Spleen (tissue), 11 donors: ENCODE results near the gene TMEM135. TPM values are rescaled to one million over a fixed set of nuclear protein-coding genes. Genes with fewer than 3 reads are reported as not detected.

ENCODE experiments used
- DNase-seq: peaks from one replicate; pipeline ENCODE4 v3.0.0-alpha.2; 2020
- H3K27ac ChIP-seq, 8 donors: fragments of 200-600 bp; sonication (generic) in 7 of 8; 1 replicate in 4 of 8; 2 replicates in 4 of 8; pipeline versions ENCODE4 v1.5.0 to v1.8.0; 2016 to 2021; ENCODE audit warnings: inconsistent platforms in 4 of 8, mild to moderate bottlenecking in 4 of 8, moderate library complexity in 1 of 8
- H3K27me3 ChIP-seq, 7 donors: fragments of 200-600 bp; sonication (generic) in 6 of 7; replicated peaks in 1 of 7; 1 replicate in 4 of 7; 2 replicates in 3 of 7; pipeline versions ENCODE4 v1.5.0 to v1.8.0; 2016 to 2021; ENCODE audit warnings: inconsistent platforms in 3 of 7, mild to moderate bottlenecking in 1 of 7
- H3K36me3 ChIP-seq, 6 donors: fragments of 200-600 bp; sonication (generic) in 5 of 6; 1 replicate in 4 of 6; 2 replicates in 2 of 6; pipeline versions ENCODE4 v1.5.0 to v1.8.0; 2016 to 2021; ENCODE audit warnings: inconsistent platforms in 2 of 6
- H3K4me1 ChIP-seq, 6 donors: fragments of 200-600 bp; sonication (generic) in 5 of 6; 1 replicate in 3 of 6; 2 replicates in 3 of 6; pipeline versions ENCODE4 v1.5.0 to v1.8.0; 2016 to 2021; ENCODE audit warnings: inconsistent platforms in 3 of 6
- H3K4me3 ChIP-seq, 8 donors: fragments of 200-600 bp; sonication (generic) in 7 of 8; 1 replicate in 4 of 8; 2 replicates in 4 of 8; pipeline versions ENCODE4 v1.5.0 to v1.8.0; 2016 to 2021; ENCODE audit warnings: inconsistent platforms in 4 of 8, mild to moderate bottlenecking in 4 of 8, moderate library complexity in 2 of 8
- H3K9me3 ChIP-seq, 8 donors: fragments of 200-600 bp; sonication (generic) in 7 of 8; 1 replicate in 4 of 8; 2 replicates in 4 of 8; pipeline versions ENCODE4 v1.5.0 to v1.8.0; 2016 to 2021; ENCODE audit warnings: inconsistent platforms in 4 of 8
- CTCF ChIP-seq, 11 experiments: fragments of 200-600 bp in 7 of 11; fragments of 450-650 bp in 4 of 11; sonication (generic) in 4 of 11; IDR thresholded peaks in 8 of 11; conservative IDR thresholded peaks in 3 of 11; 1 replicate in 7 of 11; 2 replicates in 4 of 11; pipeline versions ENCODE4 v1.4.0 to v1.8.0; 2016 to 2021; ENCODE audit warnings: antibody characterized with exemption in 11 of 11, inconsistent platforms in 4 of 11, mild to moderate bottlenecking in 1 of 11
- POLR2A ChIP-seq, 3 donors: fragments of 450-650 bp; IDR thresholded peaks; one replicate each; pipeline ENCODE4 v1.5.1; 2017; ENCODE audit warnings: antibody characterized with exemption in 3 of 3, mild to moderate bottlenecking in 1 of 3
- POLR2AphosphoS5 ChIP-seq, 3 donors: sonication (generic); formaldehyde crosslinking; IDR thresholded peaks; one replicate each; pipeline ENCODE4 v1.5.1; 2017; ENCODE audit warnings: antibody characterized with exemption in 3 of 3
- WGBS, 5 donors: extraction: QIAGEN DNeasy Blood & Tissue Kit in 3 of 5; methylation state at CpG; one replicate each; pipeline versions ENCODE4 v1.1.5 to v1.1.7; 2013 to 2018; 5-methylcytosine and 5-hydroxymethylcytosine counted together
- intact Hi-C: fragments of 100-400 bp; cut with DNase I; formaldehyde crosslinking; loops from one replicate; pipeline ENCODE4 v1.15.0; 2023; ENCODE audit warnings: low total_unique reads
- polyA plus RNA-seq, 3 donors: library from polyadenylated mRNA; stranded (reverse); fragments of 200-250 nt; gene quantifications; one replicate each; pipeline ENCODE4 v1.2.1, GENCODE V29; 2013
- total RNA-seq, 7 donors: library from RNA; depleted of rRNA in 3 of 7; stranded (reverse); fragments of >200 nt in 3 of 7; fragmentation: NEBNext Ultra II Directional in 4 of 7; extraction: Animal tissue kit (Norgen Biotek cat#: 25700) in 4 of 7; gene quantifications; one replicate each; pipeline versions ENCODE4 v1.1.0 to v1.2.1, GENCODE V29; 2016 to 2021
- donor health status: healthy with polysubstance abuse.
- donor health status: DM: no; HTN: no; CAD: no; lungs with moderate emphysema.
- donor health status: DM: no; HTN: no; CAD: no.
- donor health status: Bipolar disorder and iron deficiency.
- donor health status: healthy.
- donor health status: DM: no; HTN: no; CAD: no.
- donor health status: DM: yes; HTN: yes; CAD: no.

TMEM135 gene
- total and polyA plus RNA-seq, 10 donors, result 3.5 to 31.7 (median 20.7) TPM

- Histone ChIP-seq H3K27me3 (no peaks in the 10 kb centered on the region), H3K4me3 (no peak overlapping the region), H3K27ac (no peak overlapping the region), H3K9me3 (peaks cover 0 to 5% (median under 1%) of the 10 kb centered on the region in 8 donors), H3K36me3 (peaks cover 0 to 17% (median 0%) of the 10 kb centered on the region in 6 donors), H3K4me1 (no peaks in the 10 kb centered on the region)
- TF ChIP-seq POLR2AphosphoS5 (IDR thresholded peaks at IDR 0.05) (no peak), CTCF (IDR thresholded peaks at IDR 0.05 in 8 of 11, conservative IDR thresholded peaks at IDR 0.05 in 3 of 11) (no peak), POLR2A (IDR thresholded peaks at IDR 0.05) (no peak)
- WGBS, 5 donors, result 85 to 93% (median 88%) methylated on average over 1 of the region's 1 CpG
- no peak for DNase-seq
- intact Hi-C loops, result no loop called here
Measured at GRCh38 chr11:87330187-87330601, 292.5 kb downstream of the TMEM135 start.

GRCh38 chr11:87331273-87331672, 293.5 kb downstream of the TMEM135 start:
- H3K4me3 ChIP-seq, result no peak overlapping the region
- DNase-seq, result no peak
- H3K36me3 ChIP-seq, result peaks cover 0 to 12% (median 0%) of the 10 kb centered on the region in 6 donors
- no peaks in the 10 kb centered on the region for H3K4me1 ChIP-seq
- H3K27ac ChIP-seq, result no peak overlapping the region
- peaks cover 0 to 15% (median 6%) of the 10 kb centered on the region in 8 donors for H3K9me3 ChIP-seq
- TF ChIP-seq CTCF (IDR thresholded peaks at IDR 0.05 in 8 of 11, conservative IDR thresholded peaks at IDR 0.05 in 3 of 11), result no peak
- no peak for TF ChIP-seq POLR2AphosphoS5 (IDR thresholded peaks at IDR 0.05)
- TF ChIP-seq POLR2A (IDR thresholded peaks at IDR 0.05), result no peak
- no peaks in the 10 kb centered on the region for H3K27me3 ChIP-seq
- WGBS, 5 donors, result 90 to 96% (median 94%) methylated on average over 6 of the region's 6 CpGs
- intact Hi-C loops, result no loop called here

GRCh38 chr11:87338046-87338639, 300.4 kb downstream of the TMEM135 start:
- TF ChIP-seq CTCF (IDR thresholded peaks at IDR 0.05 in 8 of 11, conservative IDR thresholded peaks at IDR 0.05 in 3 of 11), result no peak
- intact Hi-C loops, result no loop called here
- DNase-seq, result no peak
- no peaks in the 10 kb centered on the region for H3K4me1 ChIP-seq
- H3K27me3 ChIP-seq, result no peaks in the 10 kb centered on the region
- no peak overlapping the region for H3K4me3 ChIP-seq
- H3K27ac ChIP-seq, result no peak overlapping the region
- peaks cover 3 to 51% (median 41%) of the 10 kb centered on the region in 8 donors for H3K9me3 ChIP-seq
- WGBS, 5 donors, result 81 to 93% (median 84%) methylated on average over 3 of the region's 3 CpGs
- no peaks in the 10 kb centered on the region for H3K36me3 ChIP-seq

DNA sequence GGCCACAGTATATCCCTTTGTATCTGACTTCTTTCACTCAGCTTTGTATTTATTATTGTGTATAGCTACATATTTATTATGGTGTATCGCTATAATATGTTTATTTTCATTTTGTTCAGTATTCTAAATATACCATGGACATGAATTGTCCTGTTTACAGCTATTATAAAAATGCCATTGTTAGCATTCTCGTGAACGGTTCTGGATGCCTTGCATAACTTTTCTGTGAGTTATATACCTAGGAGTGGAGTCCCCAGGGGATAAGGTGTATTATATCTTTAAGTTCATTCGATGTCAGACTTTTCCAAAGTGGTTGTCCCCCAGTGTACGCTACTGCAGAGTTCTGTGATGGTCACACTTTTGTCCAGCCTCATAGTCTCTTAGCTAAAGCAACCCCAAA, 301.7 kb downstream of the TMEM135 start:
- Histone ChIP-seq H3K27me3 (no peaks in the 10 kb centered on the region), H3K9me3 (peaks cover 3 to 51% (median 44%) of the 10 kb centered on the region in 8 donors), H3K36me3 (no peaks in the 10 kb centered on the region), H3K4me3 (no peak overlapping the region), H3K27ac (no peak overlapping the region), H3K4me1 (no peaks in the 10 kb centered on the region)
- TF ChIP-seq POLR2AphosphoS5 (IDR thresholded peaks at IDR 0.05), result no peak
- no peak for TF ChIP-seq CTCF (IDR thresholded peaks at IDR 0.05 in 8 of 11, conservative IDR thresholded peaks at IDR 0.05 in 3 of 11)
- TF ChIP-seq POLR2A (IDR thresholded peaks at IDR 0.05), result no peak
- 87 to 95% (median 93%) methylated on average over 5 of the region's 5 CpGs for WGBS, 5 donors
- DNase-seq, result no peak
- intact Hi-C loops, result no loop called here
